ENCODE measurements around the gene RNF41. TPM values are rescaled to one million over a fixed set of nuclear protein-coding genes. Genes with fewer than 3 reads are reported as not detected.
A peak's percentile ranks its signal among the peaks of the same experiment; 100 is the strongest.

Gene RNF41
- polyA plus RNA-seq, 1 of the 3 experiments (the other 2 are of a cell fraction), result 127 TPM

DNA sequence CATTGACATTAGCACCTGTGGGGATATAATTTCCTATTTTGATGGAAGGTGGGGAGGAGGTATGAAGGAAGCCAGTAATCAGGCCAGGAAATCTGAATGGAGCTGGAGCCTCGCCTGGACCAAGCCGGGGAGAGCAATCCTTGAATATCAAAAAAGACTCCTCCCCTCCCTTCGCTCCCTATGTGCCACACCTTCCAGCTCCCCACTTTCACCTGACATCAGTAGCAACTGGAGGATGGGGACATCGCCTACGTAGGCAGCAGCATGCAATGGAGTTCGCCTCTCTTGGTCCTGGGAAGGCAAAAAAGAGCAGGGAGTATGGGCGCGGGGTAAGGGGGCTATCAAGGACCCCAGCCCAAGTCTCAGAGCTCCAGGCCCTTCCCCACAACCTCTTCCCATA, 35.3 kb upstream of the RNF41 start:
- WGBS (ENCODE audit: low lambda C conversion rate), result 51% methylated on average over 8 of the region's 8 CpGs
- Histone ChIP-seq H3F3A (replicated peaks; ENCODE audit: insufficient read depth) (peaks cover 39% of the 10 kb centered on the region), H4K20me1 (ENCODE audit: insufficient read depth) (peaks cover 23% of the 10 kb centered on the region), H3K79me2 (ENCODE audit: insufficient read depth) (peaks cover 60% of the 10 kb centered on the region), H3K27ac (ENCODE audit: low read depth in 2 of 2, low read length in 1 of 2) (peak overlapping the region; percentile 19 to 75; a peak in 3 of 4 replicates), H3K36me3 (replicated peaks in 1 of 2; ENCODE audit: control insufficient read depth in 1 of 2, insufficient read depth in 2 of 2, low read length in 1 of 2) (peaks cover 40 to 42% of the 10 kb centered on the region in 2 experiments), H3K4me3 (ENCODE audit: low read depth in 2 of 2, low read length in 1 of 2) (peak overlapping the region; percentile 90 to 95), H3K27me3 (ENCODE audit: insufficient read depth) (no peaks in the 10 kb centered on the region), H3K4me1 (ENCODE audit: control insufficient read depth in 1 of 2, insufficient read depth in 2 of 2, low read depth in 1 of 2, low read length in 1 of 2) (peaks cover 13 to 19% of the 10 kb centered on the region in 2 experiments), H3K9me3 (no peaks in the 10 kb centered on the region), H3K9me2 (no peaks in the 10 kb centered on the region), H2AFZ (ENCODE audit: low read depth) (no peak overlapping the region), H3K9ac (peak overlapping the region; percentile 91), H3K4me2 (peak overlapping the region; percentile 97)
- ChIA-PET POLR2A (interaction anchor here (2.1 kb wide), 1 partner anchor 10 kb away, joined by 12 read pairs; the partner anchor contains the start of gene COQ10A), CTCF (interaction anchor here (0.9 to 5.4 kb wide), 14 partner anchors 10 to 207 kb away, joined by 3 to 58 read pairs (median 8); partner anchors contain the start of genes COQ10A, RNF41 and SMARCC2)
- DNase-seq, result no peak
- TF ChIP-seq USF1 (IDR thresholded peaks at IDR 0.05; ENCODE audit: borderline replicate concordance, low read depth), result no peak
- TF ChIP-seq TAF1 (IDR thresholded peaks at IDR 0.05; ENCODE audit: borderline replicate concordance, low read depth, low read length), result no peak
- TF ChIP-seq CHD2 (IDR thresholded peaks at IDR 0.05; ENCODE audit: low read length, partially characterized antibody), result no peak
- no peak for TF ChIP-seq ELF1 (IDR thresholded peaks at IDR 0.05)
- TF ChIP-seq TEAD4 (IDR thresholded peaks at IDR 0.05; ENCODE audit: borderline replicate concordance, insufficient read depth), result no peak
- no peak for TF ChIP-seq FOXM1 (IDR thresholded peaks at IDR 0.05; ENCODE audit: low read depth)
- TF ChIP-seq RXRA (IDR thresholded peaks at IDR 0.05; ENCODE audit: borderline replicate concordance, low read depth), result no peak
- TF ChIP-seq JUND (IDR thresholded peaks at IDR 0.05), result no peak
- no peak for TF ChIP-seq NFIC (IDR thresholded peaks at IDR 0.05; ENCODE audit: borderline replicate concordance)
- no peak for TF ChIP-seq TCF12 (IDR thresholded peaks at IDR 0.05)
- TF ChIP-seq RAD21 (IDR thresholded peaks at IDR 0.05; ENCODE audit: low read length), result no peak
- TF ChIP-seq EZH2phosphoT487 (IDR thresholded peaks at IDR 0.05; ENCODE audit: borderline replicate concordance, low read depth), result no peak

DNA sequence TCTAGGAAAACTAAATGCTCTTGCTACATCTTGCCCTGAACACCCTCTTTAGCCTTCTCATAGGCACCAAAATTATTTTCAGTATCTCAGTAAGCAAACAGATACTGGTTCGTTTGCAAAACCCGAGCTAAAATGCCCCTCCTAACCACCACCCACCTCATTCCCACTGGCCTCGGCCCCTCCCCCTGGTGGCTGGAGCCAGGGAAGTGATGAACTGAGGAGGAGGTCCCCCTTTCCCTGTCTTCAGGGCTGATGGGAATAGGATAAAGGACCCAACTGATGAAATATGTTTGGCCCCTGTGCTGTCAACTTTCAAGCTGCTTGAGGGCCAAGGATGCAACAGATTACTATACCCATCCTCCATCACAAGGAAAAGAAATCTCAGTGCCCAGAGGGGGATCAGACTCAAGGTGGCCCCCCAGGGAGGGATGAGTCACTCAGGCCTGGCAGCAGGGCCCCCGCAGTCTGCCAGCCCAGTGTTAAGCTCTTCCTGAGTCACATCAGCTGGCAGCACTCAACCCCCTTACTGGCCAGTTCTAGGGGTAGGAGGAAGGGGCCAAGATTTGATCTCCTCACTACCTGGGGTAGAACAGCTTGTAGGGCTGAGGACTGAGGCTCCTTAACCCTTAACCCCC, 34.7 kb upstream of the RNF41 start:
- TF ChIP-seq, protein P1, sequence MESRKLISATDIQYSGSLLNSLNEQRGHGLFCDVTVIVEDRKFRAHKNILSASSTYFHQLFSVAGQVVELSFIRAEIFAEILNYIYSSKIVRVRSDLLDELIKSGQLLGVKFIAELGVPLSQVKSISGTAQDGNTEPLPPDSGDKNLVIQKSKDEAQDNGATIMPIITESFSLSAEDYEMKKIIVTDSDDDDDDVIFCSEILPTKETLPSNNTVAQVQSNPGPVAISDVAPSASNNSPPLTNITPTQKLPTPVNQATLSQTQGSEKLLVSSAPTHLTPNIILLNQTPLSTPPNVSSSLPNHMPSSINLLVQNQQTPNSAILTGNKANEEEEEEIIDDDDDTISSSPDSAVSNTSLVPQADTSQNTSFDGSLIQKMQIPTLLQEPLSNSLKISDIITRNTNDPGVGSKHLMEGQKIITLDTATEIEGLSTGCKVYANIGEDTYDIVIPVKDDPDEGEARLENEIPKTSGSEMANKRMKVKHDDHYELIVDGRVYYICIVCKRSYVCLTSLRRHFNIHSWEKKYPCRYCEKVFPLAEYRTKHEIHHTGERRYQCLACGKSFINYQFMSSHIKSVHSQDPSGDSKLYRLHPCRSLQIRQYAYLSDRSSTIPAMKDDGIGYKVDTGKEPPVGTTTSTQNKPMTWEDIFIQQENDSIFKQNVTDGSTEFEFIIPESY (IDR thresholded peaks at IDR 0.05; ENCODE audit: borderline replicate concordance, low read depth), result no peak
- TF ChIP-seq NRF1 (IDR thresholded peaks at IDR 0.05; ENCODE audit: low read depth, low read length) (no peak), NFIC (IDR thresholded peaks at IDR 0.05; ENCODE audit: borderline replicate concordance) (peak; percentile 76), ELF1 (IDR thresholded peaks at IDR 0.05) (no peak), JUND (IDR thresholded peaks at IDR 0.05) (peak; percentile 78), FOSL2 (IDR thresholded peaks at IDR 0.05; ENCODE audit: borderline replicate concordance, low read depth) (peak; percentile 92), EZH2phosphoT487 (IDR thresholded peaks at IDR 0.05; ENCODE audit: borderline replicate concordance, low read depth) (no peak), USF1 (IDR thresholded peaks at IDR 0.05; ENCODE audit: borderline replicate concordance, low read depth) (no peak), MXI1 (IDR thresholded peaks at IDR 0.05; ENCODE audit: low read depth, low read length) (no peak), PBX3 (IDR thresholded peaks at IDR 0.05) (peak; percentile 33; the same call in 1 of the 2 replicates), RAD21 (IDR thresholded peaks at IDR 0.05; ENCODE audit: low read length) (no peak), CTCF (IDR thresholded peaks at IDR 0.05) (peak; percentile 26; the same call in 1 of the 2 replicates), TCF12 (IDR thresholded peaks at IDR 0.05) (peak; percentile 50; the same call in 1 of the 2 replicates), EP300 (IDR thresholded peaks at IDR 0.05; ENCODE audit: borderline replicate concordance in 1 of 2, low read depth in 1 of 2, low read length in 1 of 2) (0 out of 4 replicates have a peak, but pooled peaks of 1 of the 2 experiments have one; percentile 30)
- H3K79me2 ChIP-seq (ENCODE audit: insufficient read depth), result peaks cover 64% of the 10 kb centered on the region
- H3K9me3 ChIP-seq, result no peaks in the 10 kb centered on the region
- H3K27ac ChIP-seq (ENCODE audit: low read depth in 2 of 2, low read length in 1 of 2), result peak overlapping the region in 1 of 2 experiments; percentile 75; a peak in 3 of 4 replicates
- H3K4me1 ChIP-seq (ENCODE audit: control insufficient read depth in 1 of 2, insufficient read depth in 2 of 2, low read depth in 1 of 2, low read length in 1 of 2), result peaks cover 11 to 19% of the 10 kb centered on the region in 2 experiments
- H3K9me2 ChIP-seq, result no peaks in the 10 kb centered on the region
- peaks cover 46 to 47% of the 10 kb centered on the region in 2 experiments for H3K36me3 ChIP-seq (replicated peaks in 1 of 2; ENCODE audit: control insufficient read depth in 1 of 2, insufficient read depth in 2 of 2, low read length in 1 of 2)
- H3K27me3 ChIP-seq (ENCODE audit: insufficient read depth), result no peaks in the 10 kb centered on the region
- CTCF ChIA-PET, result interaction anchor here (0.9 to 5.4 kb wide), 15 partner anchors 9 to 208 kb away, joined by 3 to 58 read pairs (median 7); partner anchors contain the start of genes COQ10A, RNF41 and SMARCC2
- H3F3A ChIP-seq (replicated peaks; ENCODE audit: insufficient read depth), result peaks cover 35% of the 10 kb centered on the region
- H3K4me3 ChIP-seq (ENCODE audit: low read depth in 2 of 2, low read length in 1 of 2), result peak overlapping the region; percentile 90 to 95
- DNase-seq, result no peak
- peak overlapping the region; percentile 91 for H3K9ac ChIP-seq
- peaks cover 23% of the 10 kb centered on the region for H4K20me1 ChIP-seq (ENCODE audit: insufficient read depth)
- peak overlapping the region; percentile 97 for H3K4me2 ChIP-seq
- POLR2A ChIA-PET, result no interaction called here
- 11% methylated on average over 3 of the region's 4 CpGs for WGBS (ENCODE audit: low lambda C conversion rate)
- no peak overlapping the region for H2AFZ ChIP-seq (ENCODE audit: low read depth)
